Sigmoid colon (tissue), 7 donors: ENCODE data around the gene PPIL6. TPM values are rescaled to one million over a fixed set of nuclear protein-coding genes. Genes with fewer than 3 reads are reported as not detected.
A peak's percentile ranks its signal among the peaks of the same experiment; 100 is the strongest.

Source experiments
- DNase-seq: peaks from one replicate; pipeline ENCODE4 v3.0.0-alpha.2; 2019
- H3K27ac ChIP-seq, 4 donors: fragments of 200-600 bp; sonication (generic); one replicate each; pipeline ENCODE4 v1.5.1; 2016 to 2019; ENCODE audit warnings: mild to moderate bottlenecking in 1 of 4
- H3K27me3 ChIP-seq, 3 donors: fragments of 200-600 bp; sonication (generic); one replicate each; pipeline ENCODE4 v1.5.1; 2019; ENCODE audit warnings: mild to moderate bottlenecking in 1 of 3
- H3K36me3 ChIP-seq, 4 donors: fragments of 200-600 bp; sonication (generic); one replicate each; pipeline ENCODE4 v1.5.1; 2016 to 2019
- H3K4me1 ChIP-seq, 4 donors: fragments of 200-600 bp; sonication (generic); one replicate each; pipeline ENCODE4 v1.5.1; 2017 to 2019
- H3K4me3 ChIP-seq, 4 donors: fragments of 200-600 bp; sonication (generic); one replicate each; pipeline ENCODE4 v1.5.1; 2017 to 2019; ENCODE audit warnings: mild to moderate bottlenecking in 2 of 4, moderate library complexity in 1 of 4
- H3K9me3 ChIP-seq, 4 donors: fragments of 200-600 bp in 3 of 4; sonication (generic) in 3 of 4; one replicate each; pipeline versions ENCODE4 v1.5.1 to v1.6.1; 2013 to 2019
- EP300 ChIP-seq, 4 donors: sonication (generic); formaldehyde crosslinking; IDR thresholded peaks; one replicate each; pipeline ENCODE4 v1.6.1; 2017; ENCODE audit warnings: antibody characterized with exemption in 4 of 4
- POLR2A ChIP-seq, 2 donors: fragments of 450-650 bp; IDR thresholded peaks; one replicate each; pipeline ENCODE4 v1.6.1; 2016; ENCODE audit warnings: antibody characterized with exemption in 2 of 2, mild to moderate bottlenecking in 2 of 2, moderate library complexity in 2 of 2
- POLR2AphosphoS5 ChIP-seq, 4 donors: sonication (generic); formaldehyde crosslinking; IDR thresholded peaks; one replicate each; pipeline ENCODE4 v1.6.1; 2017; ENCODE audit warnings: antibody characterized with exemption in 4 of 4
- WGBS, 2 donors: extraction: QIAGEN DNeasy Blood & Tissue Kit; methylation state at CpG; one replicate each; pipeline ENCODE4 v1.1.7; 2013; 5-methylcytosine and 5-hydroxymethylcytosine counted together
- intact Hi-C: fragments of 100-400 bp; cut with DNase I; formaldehyde crosslinking; loops from one replicate; pipeline ENCODE4 v1.15.1; 2023
- polyA plus RNA-seq, 3 donors: library from polyadenylated mRNA; stranded (reverse); fragments of 200-250 nt; gene quantifications; one replicate each; pipeline ENCODE4 v1.2.3, GENCODE V29; 2013
- total RNA-seq, 4 donors: library from RNA; depleted of rRNA; stranded (reverse); fragments of >200 nt; gene quantifications; one replicate each; pipeline ENCODE4 v1.1.0, GENCODE V29; 2016
- TF ChIP-seq, protein P1 (sequence below), 4 experiments: fragments of 450-650 bp in 3 of 4; fragments of 200-600 bp in 1 of 4; IDR thresholded peaks; one replicate each; pipeline ENCODE4 v1.5.1; 2016 to 2019; ENCODE audit warnings: antibody characterized with exemption in 4 of 4, mild to moderate bottlenecking in 3 of 4, moderate library complexity in 2 of 4
- donor health status: healthy with polysubstance abuse.
- donor health status: Bipolar disorder and iron deficiency.
- donor health status: healthy.

PPIL6 gene
- total and polyA plus RNA-seq, 7 donors, result 0.44 to 10.2 (median 1.4) TPM

DNA sequence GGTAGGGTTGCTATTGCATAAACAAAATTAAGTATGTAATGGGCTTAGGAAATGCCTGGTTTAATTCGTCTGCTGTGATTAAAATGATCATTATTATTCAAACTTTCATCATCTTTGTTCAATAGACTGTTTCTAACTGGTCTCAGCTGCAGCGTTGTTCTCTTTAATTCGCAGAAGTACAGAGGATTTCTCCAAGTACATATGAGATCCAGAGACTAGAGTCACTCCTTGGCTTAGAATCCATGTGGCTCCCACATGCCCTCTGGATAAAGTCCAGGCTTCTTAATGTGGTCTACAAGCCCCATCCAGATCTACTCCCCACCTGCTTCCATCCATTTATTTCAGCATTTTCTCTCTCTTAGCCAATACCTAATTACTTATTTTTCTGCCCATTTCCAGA, 43.7 kb upstream of the PPIL6 start:
- intact Hi-C loops, result loop anchor here (5.0 kb wide), 1 partner anchor 208 kb away; the partner anchor contains the start of genes AK9 and FIG4
- H3K27ac ChIP-seq, result peak overlapping the region; percentile 73 to 90 (median 79)

DNA sequence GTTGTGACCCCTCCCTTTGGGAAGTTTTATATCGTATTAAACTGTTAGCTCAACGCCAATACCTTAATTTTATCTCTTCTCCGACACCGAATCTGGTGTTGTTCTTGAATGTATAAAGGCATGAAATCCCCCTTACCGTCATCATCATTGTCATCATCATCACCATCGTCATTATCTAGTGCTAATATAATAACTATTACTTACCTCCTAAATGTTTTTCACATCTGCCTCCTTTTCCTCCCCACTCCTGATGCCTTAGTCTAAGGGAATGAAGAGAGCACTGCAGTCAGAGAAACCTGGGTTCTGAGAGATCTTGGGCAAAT, 43.3 kb upstream of the PPIL6 start:
- Histone ChIP-seq H3K9me3 (no peaks in the 10 kb centered on the region), H3K4me1 (peaks cover 3 to 38% (median 37%) of the 10 kb centered on the region in 4 donors), H3K36me3 (peaks cover 0 to 14% (median 0%) of the 10 kb centered on the region in 4 donors), H3K27me3 (no peaks in the 10 kb centered on the region), H3K27ac (peak overlapping the region; percentile 73 to 90 (median 79)), H3K4me3 (peak overlapping the region; percentile 34 to 100 (median 77))
- WGBS, 2 donors, result 4 to 6% methylated on average over 6 of the region's 6 CpGs
- intact Hi-C loops, result loop anchor here (1.0 to 5.0 kb wide), 4 partner anchors 43 to 1409 kb away; partner anchors contain the start of genes AK9, CD164, FIG4 and OSTM1
- TF ChIP-seq POLR2AphosphoS5 (IDR thresholded peaks at IDR 0.05) (no peak), POLR2A (IDR thresholded peaks at IDR 0.05) (no peak), EP300 (IDR thresholded peaks at IDR 0.05) (no peak)
- TF ChIP-seq, protein P1, sequence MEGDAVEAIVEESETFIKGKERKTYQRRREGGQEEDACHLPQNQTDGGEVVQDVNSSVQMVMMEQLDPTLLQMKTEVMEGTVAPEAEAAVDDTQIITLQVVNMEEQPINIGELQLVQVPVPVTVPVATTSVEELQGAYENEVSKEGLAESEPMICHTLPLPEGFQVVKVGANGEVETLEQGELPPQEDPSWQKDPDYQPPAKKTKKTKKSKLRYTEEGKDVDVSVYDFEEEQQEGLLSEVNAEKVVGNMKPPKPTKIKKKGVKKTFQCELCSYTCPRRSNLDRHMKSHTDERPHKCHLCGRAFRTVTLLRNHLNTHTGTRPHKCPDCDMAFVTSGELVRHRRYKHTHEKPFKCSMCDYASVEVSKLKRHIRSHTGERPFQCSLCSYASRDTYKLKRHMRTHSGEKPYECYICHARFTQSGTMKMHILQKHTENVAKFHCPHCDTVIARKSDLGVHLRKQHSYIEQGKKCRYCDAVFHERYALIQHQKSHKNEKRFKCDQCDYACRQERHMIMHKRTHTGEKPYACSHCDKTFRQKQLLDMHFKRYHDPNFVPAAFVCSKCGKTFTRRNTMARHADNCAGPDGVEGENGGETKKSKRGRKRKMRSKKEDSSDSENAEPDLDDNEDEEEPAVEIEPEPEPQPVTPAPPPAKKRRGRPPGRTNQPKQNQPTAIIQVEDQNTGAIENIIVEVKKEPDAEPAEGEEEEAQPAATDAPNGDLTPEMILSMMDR (IDR thresholded peaks at IDR 0.05), result no peak
- no peak for DNase-seq

More for the DNA sequence above, 43.7 kb upstream of the PPIL6 start:
- 75 to 79% methylated on average over 3 of the region's 3 CpGs for WGBS, 2 donors
- peaks cover 0 to 14% (median 0%) of the 10 kb centered on the region in 4 donors for H3K36me3 ChIP-seq
- H3K9me3 ChIP-seq, result no peaks in the 10 kb centered on the region
- no peaks in the 10 kb centered on the region for H3K27me3 ChIP-seq
- peak overlapping the region in 2 of 4 donors; percentile 78 to 100 for H3K4me3 ChIP-seq
- TF ChIP-seq EP300 (IDR thresholded peaks at IDR 0.05) (no peak), POLR2A (IDR thresholded peaks at IDR 0.05) (no peak), POLR2AphosphoS5 (IDR thresholded peaks at IDR 0.05) (no peak)
- TF ChIP-seq, protein P1 (IDR thresholded peaks at IDR 0.05), result no peak
- DNase-seq, result no peak
- H3K4me1 ChIP-seq, result peaks cover 3 to 34% (median 32%) of the 10 kb centered on the region in 4 donors

DNA sequence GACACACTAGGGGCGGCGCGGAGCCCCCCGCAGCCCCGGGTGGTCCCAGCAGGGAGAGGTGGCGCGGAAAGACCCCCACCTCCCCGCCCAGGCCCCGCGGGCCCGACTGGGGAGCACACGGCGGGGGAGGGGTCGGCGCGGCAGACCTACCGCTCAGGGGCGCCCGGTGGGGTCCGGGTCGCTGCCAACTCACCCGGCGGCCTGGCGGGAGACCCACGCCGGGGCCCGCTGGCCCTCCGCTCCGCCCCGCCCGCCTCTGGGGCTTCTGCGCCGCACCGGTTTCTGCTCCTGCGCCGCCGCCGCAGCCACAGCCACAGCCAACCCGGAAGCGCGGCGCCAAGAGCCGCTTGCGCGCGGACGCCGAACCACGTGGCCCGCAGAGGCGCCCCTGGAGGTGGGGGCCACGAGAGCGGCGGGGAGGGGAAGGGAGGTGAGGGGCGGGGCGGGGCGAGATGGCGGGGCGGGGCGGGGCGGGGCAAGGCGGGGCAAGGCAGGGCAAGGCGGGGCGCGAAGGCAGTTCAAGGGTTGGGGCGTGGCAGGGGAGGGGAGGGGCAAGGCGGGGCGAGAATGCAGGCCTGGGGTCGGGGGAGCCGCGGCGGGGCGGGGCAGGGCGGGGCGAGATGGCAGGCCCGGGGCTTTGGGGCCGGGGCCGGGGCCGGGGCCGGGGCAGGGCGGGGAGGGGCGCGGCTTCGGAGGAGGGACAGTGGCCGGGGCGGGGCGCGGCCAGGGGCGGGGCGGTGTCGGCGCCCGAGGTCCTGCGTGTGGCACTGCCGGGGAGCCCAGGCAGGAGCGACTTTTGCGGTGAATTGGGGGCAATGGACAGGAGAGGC, 42.7 kb upstream of the PPIL6 start, which contains the start of gene ZBTB24:
TSS of gene ZBTB24 (minus strand) at position 315 of the 830 bp plus-strand sequence. CDS start 1,193 bp downstream, outside the sequence.
- Histone ChIP-seq H3K27ac (peak within 1 kb of the TSS; percentile 77 to 90 (median 84)), H3K36me3 (peaks cover 0 to 14% (median 0%) of the 10 kb centered on the region in 4 donors), H3K4me3 (peak within 1 kb of the TSS; percentile 76 to 100 (median 88)), H3K4me1 (peaks cover 3 to 44% (median 42%) of the 10 kb centered on the region in 4 donors), H3K27me3 (no peaks in the 10 kb centered on the region), H3K9me3 (no peaks in the 10 kb centered on the region)
- intact Hi-C loops, result loop anchor here (1.0 to 5.0 kb wide), 4 partner anchors 43 to 1408 kb away; partner anchors contain the start of genes AK9, CD164, FIG4 and OSTM1
- TF ChIP-seq POLR2AphosphoS5 (IDR thresholded peaks at IDR 0.05), result peak; percentile 39 to 87 (median 74)
- TF ChIP-seq POLR2A (IDR thresholded peaks at IDR 0.05), result no peak
- TF ChIP-seq, protein P1 (IDR thresholded peaks at IDR 0.05), result no peak
- TF ChIP-seq EP300 (IDR thresholded peaks at IDR 0.05), result no peak
- WGBS, 2 donors, result 1 to 2% methylated on average over 96 to 97 of the region's 97 CpGs
- DNase-seq, result peak; percentile 95

DNA sequence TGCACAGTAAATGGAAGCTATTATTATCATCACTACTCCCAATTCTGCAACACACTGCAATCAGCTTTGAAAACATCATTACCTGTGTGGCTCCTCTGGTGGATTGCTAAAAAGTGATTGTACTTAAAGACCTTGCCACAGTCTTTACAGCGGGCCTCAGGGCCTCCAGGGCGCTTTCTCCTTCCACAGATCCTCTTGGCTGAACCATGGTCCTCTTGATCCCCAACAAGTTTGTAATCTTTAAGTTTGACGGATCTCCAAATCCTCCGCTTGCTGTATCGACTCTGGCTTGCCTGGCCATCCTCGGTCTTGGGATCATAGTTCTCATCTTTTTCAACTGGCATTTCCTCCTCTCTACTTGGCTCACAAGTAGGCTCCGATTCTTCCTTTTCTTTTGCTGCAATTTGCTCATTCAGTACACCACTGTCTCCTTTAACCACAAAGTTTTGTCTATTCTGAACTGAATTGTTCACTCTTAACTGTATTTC, 40.6 kb upstream of the PPIL6 start:
- no peaks in the 10 kb centered on the region for H3K9me3 ChIP-seq
- no peak for DNase-seq
- H3K27me3 ChIP-seq, result no peaks in the 10 kb centered on the region
- TF ChIP-seq POLR2AphosphoS5 (IDR thresholded peaks at IDR 0.05) (no peak), POLR2A (IDR thresholded peaks at IDR 0.05) (no peak), EP300 (IDR thresholded peaks at IDR 0.05) (no peak)
- intact Hi-C loops, result loop anchor here (5.0 kb wide), 1 partner anchor 211 kb away; the partner anchor contains the start of genes AK9 and FIG4
- WGBS, 2 donors, result 92 to 95% methylated on average over 7 of the region's 7 CpGs
- H3K27ac ChIP-seq, result no peak overlapping the region
- peaks cover 0 to 25% (median 4%) of the 10 kb centered on the region in 4 donors for H3K36me3 ChIP-seq
- H3K4me1 ChIP-seq, result peaks cover 3 to 55% (median 46%) of the 10 kb centered on the region in 4 donors
- peak overlapping the region in 1 of 4 donors; percentile 7 for H3K4me3 ChIP-seq
